Measurements from ENCODE around the gene SH3GLB1.

The SH3GLB1 gene

GRCh38 chr1:86773341-86774288 is 69.2 kb downstream of the SH3GLB1 start:
- no peak for DNase-seq

- DNase-seq = peak in 49 of 56 donors; percentile 5 to 81 (median 42)
Observed at GRCh38 chr1:86774305-86775295, 70.2 kb downstream of the SH3GLB1 start.

GRCh38 chr1:86775395-86775794 is 71.0 kb downstream of the SH3GLB1 start:
- no peak for DNase-seq

- no peak for DNase-seq
Observed at GRCh38 chr1:86776108-86776507, 71.7 kb downstream of the SH3GLB1 start.

- DNase-seq = no peak
Observed at GRCh38 chr1:86778569-86779239, 74.3 kb downstream of the SH3GLB1 start.

- peak in 2 of 56 donors; percentile 6 to 11 for DNase-seq
Observed at GRCh38 chr1:86779308-86780191, 75.2 kb downstream of the SH3GLB1 start.

- no peak for DNase-seq
Observed at GRCh38 chr1:86782482-86782881, 78.1 kb downstream of the SH3GLB1 start.

- no peak for DNase-seq
Observed at GRCh38 chr1:86787621-86788020, 83.2 kb downstream of the SH3GLB1 start.

- DNase-seq = peak in 1 of 56 donors; percentile 1
Observed at GRCh38 chr1:86788300-86789206, 84.2 kb downstream of the SH3GLB1 start.

- DNase-seq = no peak
Observed at GRCh38 chr1:86795316-86795715, 90.9 kb downstream of the SH3GLB1 start.

All from nucleus accumbens (tissue), 56 donors.